H1 (cell line): ENCODE data around the gene ARHGEF28. TPM values are rescaled to one million over a fixed set of nuclear protein-coding genes. Genes with fewer than 3 reads are reported as not detected.

Experiments used
- CTCF ChIA-PET: fragments of 300-600 bp; sonication (Branson Sonifier 250); formaldehyde crosslinking; loops from one replicate; lab custom pipeline; 2021; ENCODE audit not compliant: partially characterized antibody; lab: Charles Lee
- POLR2A ChIA-PET: fragments of 300-600 bp; sonication (Branson Sonifier 250); formaldehyde crosslinking; loops from one replicate; lab custom pipeline; 2021; ENCODE audit warnings: inconsistent platforms; ENCODE audit not compliant: partially characterized antibody; lab: Charles Lee
- DNase-seq, 2 experiments: peaks; one replicate each; pipeline versions ENCODE4 v3.0.0 to v3.0.0-alpha.2; 2010 to 2022; ENCODE audit warnings: low spot score in 2 of 2, low read depth in 1 of 2, mixed read lengths in 1 of 2
- FAIRE-seq: peaks from 2 replicates; lab custom pipeline; 2011; peaks lifted over from hg19 to GRCh38; lab: Jason Lieb, UNC
- H2AFZ ChIP-seq: 2 replicates; pipeline ENCODE4 v1.8.1; 2012; ENCODE audit warnings: low read length, inconsistent platforms
- H2AK5ac ChIP-seq: 2 replicates; pipeline ENCODE4 v1.6.1; 2013; ENCODE audit warnings: low read depth, low read length
- H2BK120ac ChIP-seq: replicated peaks from 2 replicates; pipeline ENCODE3; 2013; ENCODE audit warnings: low read depth, low read length, inconsistent platforms
- H2BK12ac ChIP-seq: 2 replicates; pipeline ENCODE4 v1.6.1; 2013; ENCODE audit warnings: low read depth, low read length
- H2BK15ac ChIP-seq: 2 replicates; pipeline ENCODE4 v1.6.1; 2013; ENCODE audit warnings: low read length
- H2BK20ac ChIP-seq: 2 replicates; pipeline ENCODE4 v1.6.1; 2013; ENCODE audit warnings: low read length
- H2BK5ac ChIP-seq: 2 replicates; pipeline ENCODE4 v1.6.1; 2013; ENCODE audit warnings: low read depth, low read length
- H3K14ac ChIP-seq: 2 replicates; pipeline ENCODE4 v1.6.1; 2013; ENCODE audit warnings: inconsistent platforms; ENCODE audit not compliant: insufficient read length
- H3K18ac ChIP-seq: 2 replicates; pipeline ENCODE4 v1.6.1; 2013; ENCODE audit warnings: low read length; ENCODE audit errors: extremely low read depth
- H3K23ac ChIP-seq: 2 replicates; pipeline ENCODE4 v1.6.1; 2013; ENCODE audit warnings: inconsistent platforms; ENCODE audit not compliant: insufficient read length
- H3K23me2 ChIP-seq: 2 replicates; pipeline ENCODE4 v1.6.1; 2013; ENCODE audit warnings: low read depth, low read length
- H3K27ac ChIP-seq: 2 replicates; pipeline ENCODE4 v1.6.1; 2011; ENCODE audit warnings: low read depth, low read length, inconsistent platforms
- H3K27me3 ChIP-seq, 4 experiments: replicated peaks in 1 of 4; 1 replicate in 1 of 4; 2 replicates in 3 of 4; pipeline versions ENCODE4 v1.6.1 to v1.8.1; 2011 to 2013; ENCODE audit warnings: low read length in 3 of 4, mild to moderate bottlenecking in 3 of 4, inconsistent platforms in 2 of 4, mixed read lengths in 2 of 4, moderate library complexity in 1 of 4; ENCODE audit not compliant: control insufficient read depth in 3 of 4, insufficient read depth in 3 of 4; ENCODE audit errors: extremely low read depth in 1 of 4
- H3K36me3 ChIP-seq, 4 experiments: 2 replicates each; pipeline versions ENCODE4 v1.6.1 to v1.8.1; 2011 to 2013; ENCODE audit warnings: mild to moderate bottlenecking in 4 of 4, low read length in 3 of 4, moderate library complexity in 2 of 4, control low read depth in 1 of 4, inconsistent platforms in 1 of 4; ENCODE audit not compliant: insufficient read depth in 4 of 4, control insufficient read depth in 2 of 4
- H3K4ac ChIP-seq: replicated peaks from 2 replicates; pipeline ENCODE3; 2013; ENCODE audit warnings: low read length, low read depth, mixed read lengths, inconsistent platforms; ENCODE audit not compliant: insufficient read length
- H3K4me1 ChIP-seq, 4 experiments: replicated peaks in 1 of 4; 1 replicate in 1 of 4; 2 replicates in 3 of 4; pipeline versions ENCODE4 v1.6.1 to v1.8.1; 2011 to 2013; ENCODE audit warnings: low read length in 3 of 4, inconsistent platforms in 2 of 4, mixed read lengths in 1 of 4; ENCODE audit not compliant: insufficient read depth in 4 of 4, control insufficient read depth in 3 of 4
- H3K4me2 ChIP-seq, 2 experiments: 2 replicates each; pipeline versions ENCODE4 v1.6.1 to v1.8.1; 2011 to 2013; ENCODE audit warnings: low read depth in 2 of 2, low read length in 2 of 2, control low read depth in 1 of 2, inconsistent platforms in 1 of 2, mild to moderate bottlenecking in 1 of 2; ENCODE audit not compliant: insufficient read depth in 1 of 2
- H3K4me3 ChIP-seq, 4 experiments: fragments of 200-600, 300-600 bp in 1 of 4; sonication (generic), shearing (Covaris generic), sonication (Bioruptor Twin) in 1 of 4; 2 replicates each; pipeline versions ENCODE4 v1.5.1 to v1.8.1; 2011 to 2016; ENCODE audit warnings: low read length in 4 of 4, low read depth in 3 of 4, control low read depth in 2 of 4, inconsistent platforms in 2 of 4, mild to moderate bottlenecking in 2 of 4, mixed read lengths in 1 of 4, moderate library complexity in 1 of 4; ENCODE audit not compliant: insufficient read depth in 2 of 4; ENCODE audit errors: extremely low read depth in 1 of 4
- H3K56ac ChIP-seq: replicated peaks from 2 replicates; pipeline ENCODE3; 2013; ENCODE audit warnings: low read depth, mild to moderate bottlenecking, mixed read lengths, low read length, inconsistent platforms; ENCODE audit not compliant: insufficient read length
- H3K79me1 ChIP-seq: 2 replicates; pipeline ENCODE4 v1.6.1; 2013; ENCODE audit warnings: low read depth, low read length, control low read depth
- H3K79me2 ChIP-seq, 2 experiments: 2 replicates each; pipeline versions ENCODE4 v1.6.1 to v1.8.1; 2012 to 2013; ENCODE audit warnings: low read length in 2 of 2, mild to moderate bottlenecking in 2 of 2, inconsistent platforms in 1 of 2; ENCODE audit not compliant: insufficient read depth in 2 of 2, control insufficient read depth in 1 of 2
- H3K9ac ChIP-seq, 4 experiments: replicated peaks in 1 of 4; 1 replicate in 1 of 4; 2 replicates in 3 of 4; pipeline versions ENCODE4 v1.6.1 to v1.8.1; 2011 to 2013; ENCODE audit warnings: low read depth in 3 of 4, low read length in 3 of 4, control low read depth in 2 of 4, mild to moderate bottlenecking in 2 of 4, moderate library complexity in 2 of 4, inconsistent platforms in 1 of 4; ENCODE audit errors: extremely low read depth in 1 of 4
- H3K9me3 ChIP-seq, 2 experiments: 2 replicates each; pipeline versions ENCODE4 v1.6.1 to v1.8.1; 2012 to 2013; ENCODE audit warnings: mild to moderate bottlenecking in 2 of 2, moderate library complexity in 2 of 2, control low read depth in 1 of 2, inconsistent platforms in 1 of 2, low read depth in 1 of 2, low read length in 1 of 2, mixed read lengths in 1 of 2; ENCODE audit not compliant: insufficient read depth in 2 of 2
- H4K20me1 ChIP-seq, 2 experiments: replicated peaks in 1 of 2; 2 replicates each; pipeline versions ENCODE3 to v1.8.1; 2011 to 2013; ENCODE audit warnings: inconsistent platforms in 2 of 2, low read length in 2 of 2, mild to moderate bottlenecking in 1 of 2; ENCODE audit not compliant: insufficient read depth in 2 of 2, control insufficient read depth in 1 of 2
- H4K5ac ChIP-seq: 2 replicates; pipeline ENCODE4 v1.6.1; 2013; ENCODE audit warnings: low read length, low read depth, mixed read lengths, inconsistent platforms; ENCODE audit not compliant: insufficient read length
- H4K8ac ChIP-seq: 2 replicates; pipeline ENCODE4 v1.8.0; 2013; ENCODE audit warnings: mild to moderate bottlenecking, moderate library complexity, low read length, inconsistent platforms; ENCODE audit not compliant: insufficient read depth; ENCODE audit errors: extremely low read depth
- H4K91ac ChIP-seq: replicated peaks from 2 replicates; pipeline ENCODE3; 2013; ENCODE audit warnings: low read length, mixed read lengths, inconsistent platforms; ENCODE audit not compliant: insufficient read length
- BCL11A ChIP-seq, 2 experiments: IDR thresholded peaks; one replicate each; pipeline ENCODE4 v1.6.1; 2011; ENCODE audit warnings: low read depth in 2 of 2, low read length in 2 of 2, mild to moderate bottlenecking in 2 of 2
- CEBPB ChIP-seq: IDR thresholded peaks from 2 replicates; pipeline ENCODE4 v1.6.1; 2012; ENCODE audit warnings: low read depth, low read length
- E2F6 ChIP-seq: IDR thresholded peaks from 2 replicates; pipeline ENCODE4 v1.6.1; 2012; ENCODE audit warnings: inconsistent platforms
- EGR1 ChIP-seq: IDR thresholded peaks from 2 replicates; pipeline ENCODE4 v1.6.1; 2011; ENCODE audit warnings: low read depth, low read length, borderline replicate concordance
- MAX ChIP-seq: IDR thresholded peaks from 2 replicates; pipeline ENCODE4 v1.6.1; 2012; ENCODE audit warnings: inconsistent platforms
- NANOG ChIP-seq: IDR thresholded peaks from 2 replicates; pipeline ENCODE4 v1.6.1; 2011; ENCODE audit warnings: low read length, low read depth, mild to moderate bottlenecking, inconsistent platforms; ENCODE audit not compliant: insufficient read depth, poor library complexity, severe bottlenecking
- POLR2A ChIP-seq, 2 experiments: IDR thresholded peaks; 1 replicate in 1 of 2; 2 replicates in 1 of 2; pipeline ENCODE4 v1.6.1; 2011; ENCODE audit warnings: low read depth in 2 of 2, low read length in 2 of 2, mild to moderate bottlenecking in 2 of 2; ENCODE audit errors: control extremely low read depth in 1 of 2
- RXRA ChIP-seq: IDR thresholded peaks from 2 replicates; pipeline ENCODE4 v1.6.1; 2011; ENCODE audit warnings: low read depth, mild to moderate bottlenecking, low read length, moderate library complexity; ENCODE audit not compliant: insufficient read depth
- SIX5 ChIP-seq: IDR thresholded peaks from 2 replicates; pipeline ENCODE4 v1.6.1; 2011; ENCODE audit warnings: mild to moderate bottlenecking, low read depth, low read length
- SUZ12 ChIP-seq: fragments of 200-600 bp; sonication (generic); IDR thresholded peaks from 2 replicates; pipeline ENCODE4 v1.6.1; 2012; ENCODE audit warnings: mild to moderate bottlenecking, inconsistent platforms, low read length, moderate library complexity, mixed read lengths
- WGBS, 2 experiments: shearing (Covaris generic) in 1 of 2; methylation state at CpG; one replicate each; pipeline versions ENCODE4 v1.1.6 to v1.1.7; 2013 to 2015; ENCODE audit warnings: low lambda C conversion rate in 2 of 2, mixed read lengths in 2 of 2, inconsistent platforms in 1 of 2, low coverage in 1 of 2, missing lambda C conversion rate in 1 of 2; ENCODE audit not compliant: insufficient replicate concordance in 2 of 2, insufficient coverage in 1 of 2, insufficient read length in 1 of 2; ENCODE audit errors: extremely low coverage in 1 of 2, missing lambda C conversion rate in 1 of 2; 5-methylcytosine and 5-hydroxymethylcytosine counted together
- polyA plus RNA-seq, 7 experiments: library from polyadenylated mRNA; depleted of rRNA in 3 of 7; stranded (reverse) in 5 of 7; unstranded in 2 of 7; fragments of >200 nt in 5 of 7; fragments of 200-250 nt in 2 of 7; gene quantifications; 1 replicate in 5 of 7; 2 replicates in 1 of 7; 4 replicates in 1 of 7; pipeline versions ENCODE4 v1.2.1 to v1.2.3, GENCODE V29; 2011 to 2013; ENCODE audit warnings: missing spikeins in 2 of 7, mixed read lengths in 2 of 7
- total RNA-seq: library from RNA; stranded (reverse); fragmentation: NEBNext Ultra II Directional; extraction: Animal tissue kit (Norgen Biotek cat#: 25700); gene quantifications from 2 replicates; pipeline ENCODE4 v1.2.1, GENCODE V29; 2021

ARHGEF28 gene
- total and polyA plus RNA-seq, 2 of the 8 experiments (the other 6 are each of a cell fraction or from before 2014, with no cell fraction given): 0.33 to 1.0 TPM

GRCh38 chr5:73950912-73951430 lies 325.0 kb downstream of the ARHGEF28 start:
- H3K4me3 ChIP-seq: no peak overlapping the region
- H2AK5ac ChIP-seq: no peak overlapping the region
- no peak overlapping the region for H4K8ac ChIP-seq
- DNase-seq: no peak
- H3K79me2 ChIP-seq: no peaks in the 10 kb centered on the region
- no peak overlapping the region for H2BK15ac ChIP-seq
- 85% methylated on average over 3 of the region's 3 CpGs; no CpG with 5 or more reads in 1 of the 2 experiments for WGBS, 2 experiments
- no peaks in the 10 kb centered on the region for H3K9me3 ChIP-seq
- H3K9ac ChIP-seq: no peak overlapping the region
- no peak overlapping the region for H3K27ac ChIP-seq
- H4K5ac ChIP-seq: no peak overlapping the region
- H3K23ac ChIP-seq: no peak overlapping the region
- no peak overlapping the region for H3K4me2 ChIP-seq
- H2BK120ac ChIP-seq: no peak overlapping the region
- CTCF ChIA-PET: interaction anchor here (1.2 kb wide), 1 partner anchor 699 kb away, joined by 3 read pairs; no protein-coding TSS in a partner anchor
- H3K36me3 ChIP-seq: no peaks in the 10 kb centered on the region
- H2BK20ac ChIP-seq: no peak overlapping the region
- no peak overlapping the region for H2AFZ ChIP-seq
- no peak overlapping the region for H2BK5ac ChIP-seq
- H4K91ac ChIP-seq: no peak overlapping the region
- no peak for TF ChIP-seq POLR2A (IDR thresholded peaks at IDR 0.05; ENCODE audit: control extremely low read depth in 1 of 2, low read depth in 2 of 2, low read length in 2 of 2)
- no peak for TF ChIP-seq EGR1
- TF ChIP-seq E2F6: no peak
- TF ChIP-seq BCL11A (IDR thresholded peaks at IDR 0.05; ENCODE audit: low read depth in 2 of 2, low read length in 2 of 2): no peak
- no peak for TF ChIP-seq NANOG
- TF ChIP-seq SIX5: no peak
- no peak for TF ChIP-seq SUZ12
- no peak for TF ChIP-seq MAX
- TF ChIP-seq RXRA: no peak
- TF ChIP-seq CEBPB: no peak
- TF ChIP-seq, all 59 proteins: peak for 0
- POLR2A ChIA-PET: no interaction called here
- H3K56ac ChIP-seq: no peak overlapping the region
- no peaks in the 10 kb centered on the region for H3K23me2 ChIP-seq
- H3K4ac ChIP-seq: no peak overlapping the region
- no peaks in the 10 kb centered on the region for H3K27me3 ChIP-seq
- no peak for FAIRE-seq
- H4K20me1 ChIP-seq: no peaks in the 10 kb centered on the region
- no peak overlapping the region for H2BK12ac ChIP-seq
- no peaks in the 10 kb centered on the region for H3K79me1 ChIP-seq
- H3K14ac ChIP-seq: no peak overlapping the region
- no peaks in the 10 kb centered on the region for H3K4me1 ChIP-seq
- H3K18ac ChIP-seq: no peak overlapping the region
